Measurements from ENCODE around the gene KLHDC1.
A peak's percentile ranks its signal among the peaks of the same experiment; 100 is the strongest.
"Not testable (repeated sequence)": the region's sequence is repeated elsewhere in the genome, so short reads cannot be mapped to it uniquely, and the experiment has no call there.

Gene KLHDC1

DNA sequence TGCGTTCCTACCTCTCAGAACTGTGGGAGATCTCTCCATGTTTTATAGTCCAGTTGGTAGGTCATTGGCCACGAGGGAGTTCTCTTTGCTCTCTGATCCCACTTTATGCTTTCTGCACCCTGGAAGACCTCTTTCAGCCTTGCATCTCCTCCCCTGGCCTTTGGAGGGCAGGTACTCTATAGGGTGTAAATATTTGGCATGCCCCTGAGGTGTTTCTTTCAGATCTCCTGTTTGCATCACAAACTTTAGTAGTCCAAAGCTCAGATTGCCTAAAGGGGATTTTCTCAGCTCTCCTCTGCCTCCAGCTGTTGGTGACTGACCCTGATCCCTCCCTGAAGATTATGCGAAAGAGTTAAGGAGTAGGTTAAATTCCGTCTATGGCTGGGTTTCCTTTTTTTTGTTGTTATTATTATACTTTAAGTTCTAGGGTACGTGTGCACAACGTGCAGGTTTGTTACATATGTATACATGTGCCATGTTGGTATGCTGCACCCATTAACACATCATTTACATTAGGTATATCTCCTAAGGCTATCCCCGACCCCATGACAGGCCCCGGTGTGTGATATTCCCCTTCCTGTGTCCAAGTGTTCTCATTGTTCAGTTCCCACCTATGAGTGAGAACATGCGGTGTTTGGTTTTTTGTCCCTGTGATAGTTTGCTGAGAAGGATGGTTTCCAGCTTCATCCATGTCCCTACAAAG is 29.0 kb downstream of the KLHDC1 start:
- DNase-seq (ENCODE audit: low read depth in 2 of 2) = not testable (repeated sequence)

DNA sequence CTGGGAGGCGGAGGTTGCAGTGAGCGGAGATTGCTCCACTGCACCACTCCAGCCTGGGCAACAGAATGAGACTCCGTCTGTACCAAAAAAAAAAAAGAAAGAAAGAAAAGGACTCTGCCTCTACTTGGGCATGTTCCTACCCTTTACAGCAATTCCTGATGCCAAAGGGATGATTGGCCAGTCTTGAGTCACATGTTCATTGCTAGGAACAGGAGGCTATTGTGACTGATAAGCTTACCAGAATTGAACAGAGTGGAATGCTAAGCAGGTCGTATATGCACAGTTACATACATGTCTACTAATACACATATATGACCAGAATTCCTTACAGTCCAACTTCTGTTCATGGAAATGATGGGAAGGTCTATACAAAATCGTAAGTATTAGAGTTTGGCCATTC is 34.3 kb downstream of the KLHDC1 start:
- DNase-seq (ENCODE audit: low read depth in 2 of 2) = no peak

DNA sequence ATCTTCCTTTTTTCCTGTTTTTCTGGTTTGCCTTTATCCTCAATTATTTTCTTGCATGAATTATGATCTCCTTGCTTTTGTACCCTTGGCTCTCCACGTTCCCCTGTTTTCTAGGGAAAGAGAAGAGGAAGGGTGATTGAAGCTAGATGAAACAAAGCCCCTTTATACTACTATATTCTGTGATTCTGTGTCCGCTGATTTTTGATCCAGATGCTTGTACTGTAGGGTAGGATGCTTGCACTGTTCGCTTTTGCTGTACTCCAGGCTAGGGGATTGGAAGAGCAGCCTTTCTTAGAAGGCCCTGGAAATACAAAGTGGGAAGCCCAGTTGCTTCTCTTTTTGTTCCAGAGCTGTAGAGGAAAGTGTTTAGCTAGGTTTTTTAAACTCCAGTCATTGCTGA is 40.0 kb downstream of the KLHDC1 start:
- DNase-seq (ENCODE audit: low read depth in 2 of 2) = no peak

DNA sequence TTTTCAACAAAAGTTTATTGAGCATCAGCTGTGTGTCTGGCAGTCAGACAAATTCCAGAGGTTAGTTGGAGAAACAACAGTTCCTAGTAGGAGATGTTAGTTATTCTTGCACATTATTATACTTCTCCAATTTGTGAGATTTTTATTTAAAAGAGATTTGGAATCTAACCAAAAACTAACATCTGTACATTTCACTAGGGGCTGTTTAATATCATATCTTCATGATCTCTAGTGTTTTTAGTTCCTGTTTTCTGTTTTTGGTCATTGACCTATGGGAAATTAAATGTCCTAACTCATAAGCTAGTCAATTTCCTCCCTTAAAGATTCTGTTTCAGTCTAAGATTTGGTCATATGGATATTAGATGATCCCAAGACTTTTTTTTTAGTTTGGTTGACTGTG is 40.9 kb downstream of the KLHDC1 start:
- DNase-seq (ENCODE audit: low read depth in 2 of 2) = no peak

DNA sequence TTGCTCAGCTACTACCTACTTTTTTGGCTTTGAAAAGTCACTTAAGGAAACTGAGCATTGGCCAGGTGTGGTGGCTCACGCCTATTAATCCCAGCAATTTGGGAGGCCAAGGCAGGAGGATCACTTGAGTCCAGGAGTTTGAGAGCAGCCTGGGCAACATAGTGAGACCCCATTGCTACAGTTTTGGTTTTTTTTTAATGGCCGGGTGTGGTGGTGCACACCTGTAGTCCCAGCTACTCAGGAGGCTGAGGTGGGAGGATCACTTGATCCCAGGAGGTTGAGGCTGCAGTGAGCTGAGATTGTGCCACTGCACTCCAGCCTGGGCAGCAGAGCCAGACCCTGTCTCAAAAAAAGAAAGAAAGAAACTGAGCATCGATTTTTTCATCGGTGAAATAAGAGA is 42.7 kb downstream of the KLHDC1 start:
- DNase-seq (ENCODE audit: low read depth in 2 of 2) = not testable (repeated sequence)

DNA sequence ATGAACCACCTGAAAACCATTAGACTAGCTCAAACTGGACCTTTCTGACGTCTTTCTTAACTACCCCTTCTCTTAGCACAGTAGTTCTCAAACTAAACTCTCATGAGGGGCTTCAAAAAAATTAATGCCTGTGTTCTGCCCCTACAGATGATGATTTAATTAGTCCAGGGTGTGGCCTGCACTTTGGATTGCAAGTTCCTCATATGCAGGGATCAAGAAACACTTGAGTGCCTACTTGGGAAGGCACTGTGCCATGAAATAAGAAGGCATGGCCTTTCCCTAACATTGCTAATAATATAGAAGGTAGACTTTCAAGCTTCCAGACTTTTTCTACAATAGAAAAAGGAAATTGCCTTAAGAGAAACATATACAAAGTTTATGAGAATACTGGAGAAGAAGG is 52.3 kb downstream of the KLHDC1 start:
- no peak for DNase-seq (ENCODE audit: low read depth in 2 of 2)

DNA sequence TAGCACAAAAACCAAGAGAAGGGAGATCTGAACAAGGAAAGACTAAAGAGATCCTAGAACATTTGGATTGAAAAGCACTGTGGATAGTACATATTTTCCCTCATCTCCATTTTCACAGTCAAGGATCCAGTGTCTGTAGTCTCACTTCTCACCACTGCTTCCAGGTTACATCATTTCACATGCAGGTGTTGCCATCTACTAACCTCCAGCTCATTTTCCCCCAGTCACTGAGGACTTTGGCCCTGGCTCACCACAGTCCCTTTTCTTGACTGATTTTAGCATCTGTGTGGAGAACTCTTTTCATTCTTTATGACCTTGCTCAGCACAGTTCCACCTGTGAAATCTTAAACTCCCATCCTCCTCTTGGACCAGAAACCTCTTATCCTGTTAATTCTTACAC is 53.6 kb downstream of the KLHDC1 start:
- DNase-seq (ENCODE audit: low read depth in 2 of 2) = not testable (repeated sequence)

DNA sequence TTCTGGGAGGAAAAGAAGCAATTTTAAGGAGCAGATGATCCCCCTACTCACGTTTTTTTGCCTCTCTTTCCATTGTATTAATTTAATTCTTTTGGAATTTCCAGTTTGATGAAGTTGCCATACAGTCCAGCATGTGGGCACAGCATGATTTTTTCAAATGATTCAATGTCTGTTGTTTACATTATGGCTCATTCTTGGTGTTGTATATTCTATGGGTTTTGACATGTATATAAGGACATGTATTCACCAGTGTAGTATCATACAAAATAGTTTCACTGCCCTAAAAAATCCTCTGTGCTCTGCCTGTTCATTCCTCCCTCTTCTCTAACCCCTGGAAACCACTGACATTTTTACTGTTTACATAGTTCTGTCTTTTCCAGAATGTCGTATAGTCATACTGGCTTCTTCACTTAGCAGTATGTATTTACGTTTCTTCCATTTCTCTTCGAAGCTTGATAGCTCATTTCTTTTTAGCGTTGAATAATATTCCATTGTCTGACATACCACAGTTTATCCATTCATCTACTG is 61.7 kb downstream of the KLHDC1 start:
- no peak for DNase-seq (ENCODE audit: low read depth in 2 of 2)

DNA sequence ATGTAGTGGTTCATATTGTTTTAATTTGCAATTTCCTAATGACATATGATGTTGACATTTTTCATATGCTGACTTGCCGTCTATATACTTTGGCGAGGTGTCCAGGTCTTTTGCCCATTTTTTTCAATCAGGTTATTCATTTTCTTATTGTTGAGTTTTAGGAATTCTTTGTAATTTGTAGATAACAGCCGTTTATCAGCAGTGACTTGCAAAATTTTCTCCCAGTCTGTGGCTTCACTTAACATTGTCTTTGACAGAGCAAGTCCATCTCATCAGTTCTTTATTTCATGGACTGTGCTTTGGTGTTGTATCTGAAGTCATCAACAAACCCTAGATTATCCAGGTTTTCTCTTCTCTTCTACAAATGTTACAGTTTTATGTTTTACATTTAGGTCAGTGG is 62.5 kb downstream of the KLHDC1 start:
- DNase-seq (ENCODE audit: low read depth in 2 of 2) = no peak

DNA sequence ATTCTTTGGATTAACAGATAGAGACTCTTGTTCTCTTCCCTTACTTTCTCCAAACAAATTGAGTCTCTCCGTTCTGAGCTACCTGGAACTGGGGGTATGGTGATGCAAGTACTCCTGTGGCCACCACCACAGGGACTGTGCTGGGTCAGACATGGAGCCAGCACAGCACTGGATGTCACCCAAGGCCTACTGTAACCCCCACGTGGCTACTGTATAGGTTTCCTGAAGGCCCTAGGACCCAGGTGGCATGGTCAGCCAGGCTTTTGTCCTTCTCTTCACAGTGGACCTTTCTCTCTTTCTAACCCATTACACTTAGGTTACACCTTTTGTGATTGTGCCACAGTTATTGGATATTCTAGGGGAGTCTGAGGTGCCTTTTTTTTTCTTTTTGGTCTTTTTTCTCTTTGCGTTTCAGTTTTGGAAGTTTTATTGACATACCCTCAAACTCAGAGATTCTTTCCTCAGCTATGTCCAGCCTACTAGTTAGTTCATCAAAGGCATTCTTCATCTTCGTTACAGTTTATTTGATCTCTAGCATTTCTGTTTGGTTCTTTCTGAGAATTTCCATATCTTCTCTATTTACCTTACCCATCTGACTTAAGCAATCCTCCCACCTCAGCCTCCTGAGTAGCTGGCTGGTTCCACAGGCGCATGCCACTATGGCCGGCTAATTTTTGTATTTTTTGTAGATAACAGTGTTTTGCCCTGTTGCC is 69.1 kb downstream of the KLHDC1 start:
- DNase-seq (ENCODE audit: low read depth in 2 of 2) = no peak

DNA sequence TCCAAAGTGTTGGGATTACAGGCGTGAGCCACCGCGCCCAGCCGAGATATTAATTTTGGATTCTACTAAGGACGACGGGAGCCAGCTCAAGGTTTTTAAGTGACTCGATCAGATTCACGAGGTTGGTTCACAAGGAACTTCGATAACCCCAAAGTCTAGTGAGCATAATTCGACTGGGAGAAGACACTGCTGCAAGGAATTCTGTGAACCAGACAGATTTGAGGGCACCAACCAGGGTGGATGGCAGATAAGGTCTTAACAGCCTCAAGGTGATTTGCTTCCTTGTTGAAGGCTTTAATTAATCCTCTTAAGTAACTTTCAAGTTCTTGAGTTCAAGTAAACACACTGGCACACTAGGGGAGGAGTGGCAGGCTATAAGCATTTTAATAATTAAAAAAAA is 73.9 kb downstream of the KLHDC1 start:
- DNase-seq (ENCODE audit: low read depth in 2 of 2) = no peak

DNA sequence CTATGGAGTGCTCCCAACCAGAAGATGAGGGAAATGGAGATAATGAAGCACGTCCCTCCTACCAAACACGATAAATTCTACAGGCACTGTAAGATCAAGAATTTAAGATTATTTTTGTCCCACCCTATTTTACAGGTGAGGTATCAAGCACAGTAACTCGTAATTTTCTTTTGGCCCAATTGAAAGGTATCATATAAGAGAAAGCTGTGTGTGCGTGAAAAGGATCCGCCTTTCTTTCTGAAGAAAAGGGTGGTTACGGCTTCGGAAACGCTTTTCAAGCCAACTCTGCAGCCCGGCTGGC is 74.3 kb downstream of the KLHDC1 start:
- DNase-seq (ENCODE audit: low read depth in 2 of 2) = no peak

DNA sequence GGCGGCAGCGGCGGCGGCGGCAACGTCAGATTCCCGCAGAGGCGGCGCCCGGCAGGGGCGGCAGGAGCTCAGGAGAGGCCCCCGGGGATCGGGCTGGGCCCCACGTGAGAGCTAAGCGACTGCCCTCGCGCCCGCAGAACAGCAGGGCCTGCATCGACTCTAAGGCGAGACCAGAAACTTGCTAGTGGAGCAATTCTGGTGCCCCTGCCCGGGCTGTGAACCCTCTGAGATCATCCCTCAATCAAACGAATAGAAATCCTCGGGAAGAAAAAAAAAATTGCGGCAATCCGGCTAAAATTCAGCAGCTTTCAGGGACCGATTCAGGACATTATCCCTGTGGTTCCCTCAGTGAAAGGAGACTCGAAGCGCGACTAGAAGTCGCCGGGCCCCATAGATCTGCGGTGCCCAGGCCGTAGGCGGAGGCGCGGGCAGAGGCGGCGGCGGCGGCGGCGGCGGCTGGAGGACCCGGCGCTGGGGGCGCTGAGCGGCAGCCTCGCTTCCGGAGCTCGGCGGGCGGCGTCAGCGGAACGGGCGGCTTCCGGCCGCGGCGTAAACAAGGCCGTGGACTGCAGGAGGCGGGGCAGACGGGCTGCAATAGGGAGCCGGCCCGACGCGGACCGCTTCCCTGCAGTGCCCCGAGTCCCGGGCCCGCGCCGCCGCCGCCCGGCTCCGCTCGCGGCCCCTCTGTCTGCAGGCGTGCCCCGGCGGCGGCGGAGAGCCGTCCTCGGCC is 74.8 kb downstream of the KLHDC1 start, which contains the start of gene KLHDC2:
KLHDC2 (plus strand) TSS at position 583 of the 730 bp plus-strand sequence. CDS start 316 bp downstream, outside the sequence.
- DNase-seq (ENCODE audit: low read depth in 2 of 2) = peak; percentile 75 to 78

DNA sequence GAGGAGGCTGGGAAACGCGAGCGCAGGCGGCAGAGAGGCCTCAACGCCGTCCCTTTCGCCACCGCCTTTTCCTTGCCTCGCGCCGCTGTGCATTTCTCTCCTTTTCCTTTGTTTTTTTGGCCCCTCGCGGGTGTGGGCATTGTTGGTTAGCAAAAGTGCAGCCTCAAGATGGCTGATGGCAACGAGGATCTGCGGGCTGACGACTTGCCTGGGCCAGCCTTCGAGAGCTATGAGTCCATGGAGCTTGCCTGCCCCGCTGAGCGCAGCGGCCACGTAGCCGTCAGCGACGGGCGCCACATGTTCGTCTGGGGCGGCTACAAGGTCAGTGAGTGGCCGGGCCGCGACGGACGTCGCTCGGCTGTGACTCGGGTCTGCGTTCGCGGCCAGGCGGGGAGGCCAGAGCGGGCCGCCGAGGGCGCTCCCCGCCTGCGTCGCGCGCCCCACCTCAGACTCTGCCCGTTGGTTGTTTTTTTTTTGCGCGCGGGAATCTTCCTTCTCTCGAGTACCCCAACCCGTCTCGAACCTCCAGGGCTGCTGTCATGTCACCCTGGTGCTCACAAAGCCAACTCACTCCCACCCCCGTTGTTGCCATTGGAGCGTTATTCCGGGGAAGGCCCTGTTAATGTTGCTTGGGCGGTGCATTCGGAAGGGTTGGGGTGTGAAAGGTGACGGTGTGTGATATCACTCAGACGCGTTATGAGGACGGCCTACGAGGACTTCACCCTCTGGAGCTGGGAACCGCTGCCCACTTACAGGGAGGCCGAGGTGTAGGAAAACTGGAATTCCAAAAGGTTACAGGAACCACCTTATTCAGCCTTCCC is 75.6 kb downstream of the KLHDC1 start:
- peak; percentile 30 to 46 for DNase-seq (ENCODE audit: low read depth in 2 of 2)

DNA sequence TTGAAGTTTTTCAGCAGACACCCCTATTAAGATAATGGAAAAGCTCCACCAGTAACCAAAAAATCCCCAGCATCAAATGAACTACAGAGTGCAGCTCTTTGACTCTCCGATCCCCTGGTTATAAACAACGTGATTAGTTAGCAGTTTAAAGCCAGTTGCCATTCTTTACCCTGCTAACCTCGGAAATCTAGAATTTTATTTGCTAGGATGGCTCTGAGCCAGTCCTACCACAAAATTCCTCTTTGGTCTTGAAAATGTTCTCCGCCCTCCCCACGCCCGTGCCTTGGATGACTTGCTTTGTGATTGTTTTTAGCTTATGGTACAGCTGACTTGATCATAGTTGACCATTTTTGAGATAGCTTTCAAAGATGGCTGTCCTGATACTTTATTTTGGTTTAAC is 76.3 kb downstream of the KLHDC1 start:
- no peak for DNase-seq (ENCODE audit: low read depth in 2 of 2)

DNA sequence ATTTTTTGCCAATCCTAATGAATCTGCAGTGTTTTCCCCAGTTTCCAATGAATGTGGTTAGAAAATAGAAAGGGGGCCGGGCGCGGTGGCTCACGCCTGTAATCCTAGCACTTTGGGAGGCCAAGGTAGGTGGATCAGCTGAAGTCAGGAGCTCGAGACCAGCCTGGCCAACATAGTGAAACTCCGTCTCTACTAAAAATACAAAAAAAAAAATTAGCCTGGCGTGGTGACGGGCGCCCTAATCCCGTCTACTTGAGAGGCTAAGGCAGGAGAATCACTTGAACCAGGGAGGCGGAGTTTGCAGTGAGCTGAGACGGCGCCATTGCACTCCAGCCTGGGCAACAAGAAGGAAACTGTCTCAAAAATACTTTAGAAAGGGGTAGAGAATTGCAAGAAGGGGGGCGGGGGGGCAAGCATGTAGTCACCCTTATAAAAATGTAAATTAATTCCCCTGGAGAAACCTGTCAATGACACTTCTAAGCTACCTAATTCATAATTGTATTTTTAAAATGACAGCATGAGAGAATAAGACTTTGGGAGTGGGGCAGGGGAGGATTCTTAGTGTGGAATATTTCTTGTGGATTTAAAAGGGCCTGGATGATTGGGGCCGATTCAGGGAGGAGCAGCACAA is 76.8 kb downstream of the KLHDC1 start:
- no peak for DNase-seq (ENCODE audit: low read depth in 2 of 2)

DNA sequence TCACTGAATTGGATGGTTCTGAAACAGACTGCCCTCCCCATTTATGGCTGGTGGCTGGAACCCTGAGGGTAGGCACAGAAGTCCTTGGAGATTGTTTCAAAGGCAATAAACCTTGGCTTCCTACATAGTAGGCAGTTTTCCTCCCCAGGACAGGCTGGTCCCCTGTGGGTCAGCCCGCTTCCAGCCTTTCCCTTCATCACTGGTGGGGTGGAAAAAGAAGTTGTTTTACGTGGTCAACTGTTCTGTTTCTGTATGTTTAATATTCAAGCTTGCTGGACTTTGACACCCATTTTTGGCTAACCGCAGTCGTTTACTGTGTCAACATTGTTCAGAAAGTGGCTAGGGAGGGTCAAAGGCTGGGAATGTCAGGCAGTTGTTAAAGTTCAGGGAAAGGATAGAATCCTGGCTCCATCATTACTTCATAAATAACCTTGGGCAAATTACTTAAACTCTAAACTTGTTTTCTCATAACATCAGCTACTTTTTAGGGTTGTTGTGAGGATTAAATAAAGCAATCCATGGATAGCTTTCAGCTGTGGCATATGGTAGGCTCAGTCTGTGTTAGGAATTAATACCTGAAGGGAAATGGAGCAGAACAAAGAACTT is 77.4 kb downstream of the KLHDC1 start:
- DNase-seq (ENCODE audit: low read depth in 2 of 2) = no peak

DNA sequence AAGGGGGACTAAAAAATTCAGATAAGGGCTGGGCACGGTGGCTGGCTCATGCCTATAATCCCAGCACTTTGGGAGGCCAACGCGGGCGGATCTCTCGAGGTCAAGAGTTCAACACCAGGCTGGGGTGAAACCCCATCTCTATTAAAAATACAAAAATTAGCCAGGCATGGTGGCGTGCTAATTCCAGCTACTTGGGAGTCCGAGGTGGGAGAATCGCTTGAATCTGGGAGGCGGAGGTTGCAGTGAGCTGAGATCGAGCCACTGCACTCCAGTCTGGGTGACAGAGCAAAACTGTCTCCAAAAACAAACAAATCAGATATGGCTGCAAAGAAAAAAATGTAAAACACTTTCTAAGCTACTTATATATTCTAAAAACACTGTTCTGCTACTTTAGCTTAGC is 78.8 kb downstream of the KLHDC1 start:
- not testable (repeated sequence) for DNase-seq (ENCODE audit: low read depth in 2 of 2)

DNA sequence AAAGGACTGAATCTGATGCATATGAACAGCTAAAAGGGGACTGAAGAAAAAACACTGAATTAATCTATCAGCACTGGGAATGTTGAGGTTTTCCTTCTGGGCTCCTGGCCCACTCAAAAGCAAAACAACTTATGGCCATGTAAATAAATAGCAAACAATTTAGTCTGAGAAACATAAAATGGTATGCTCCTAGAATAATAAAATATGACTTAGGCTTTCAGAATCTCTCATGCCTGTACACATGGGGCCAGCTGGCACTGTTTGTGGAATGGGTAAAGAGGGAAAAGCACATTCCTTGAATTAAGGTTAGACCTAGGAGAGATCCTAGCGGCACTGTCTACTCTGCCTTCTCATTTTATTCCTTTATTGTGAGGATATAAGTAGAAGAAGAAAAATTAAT is 81.2 kb downstream of the KLHDC1 start:
- no peak for DNase-seq (ENCODE audit: low read depth in 2 of 2)

DNA sequence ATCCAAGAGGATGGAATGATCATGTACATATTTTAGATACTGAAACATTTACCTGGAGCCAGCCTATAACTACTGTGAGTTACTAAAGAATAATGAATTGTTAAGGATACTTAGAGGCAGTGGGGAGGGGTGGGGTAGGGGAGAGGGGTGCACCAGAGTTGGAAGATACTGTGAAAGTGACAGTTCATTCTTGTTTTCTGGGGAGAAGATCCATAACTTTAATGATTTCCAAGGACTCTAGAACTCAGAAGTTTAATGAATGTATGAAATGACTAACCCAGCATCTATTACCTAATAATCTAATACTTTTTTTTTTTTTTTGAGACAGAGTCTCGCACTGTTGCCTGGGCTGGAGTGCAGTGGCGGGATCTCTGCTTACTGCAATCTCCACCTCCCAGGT is 85.5 kb downstream of the KLHDC1 start:
- DNase-seq (ENCODE audit: low read depth in 2 of 2) = no peak

DNA sequence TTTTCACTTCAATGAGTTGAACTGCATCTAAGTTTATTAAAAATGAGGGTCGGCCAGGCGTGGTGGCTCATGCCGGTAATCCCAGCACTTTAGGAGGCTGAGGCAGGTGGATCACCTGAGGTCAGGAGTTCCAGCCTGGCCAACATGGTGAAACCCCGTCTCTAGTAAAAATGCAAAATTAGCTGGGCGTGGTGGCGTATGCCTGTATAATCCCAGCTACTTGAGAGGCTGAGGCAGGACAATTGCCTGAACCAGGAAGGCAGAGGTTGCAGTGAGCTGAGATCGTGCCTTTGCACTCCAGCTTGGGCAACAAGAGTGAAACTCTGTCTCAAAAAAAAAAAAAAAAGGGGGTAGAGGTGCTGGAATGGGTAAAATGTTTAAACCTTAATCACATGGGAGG is 88.1 kb downstream of the KLHDC1 start:
- DNase-seq (ENCODE audit: low read depth in 2 of 2) = not testable (repeated sequence)
